ENCODE measurements around the gene SEC61A1.

SEC61A1 gene

Small RNAs within 50 kb of the gene (small RNA-seq; reads per million reads assigned to genes)
- 2.0 reads per million, percentile 66 among the genes with 10 or more reads in this experiment for gene RNU2-37P
